ENCODE results near the gene MARCO.

GRCh38 chr2:118980573-118980972, 38.6 kb downstream of the MARCO start:
- TF ChIP-seq, protein P1, sequence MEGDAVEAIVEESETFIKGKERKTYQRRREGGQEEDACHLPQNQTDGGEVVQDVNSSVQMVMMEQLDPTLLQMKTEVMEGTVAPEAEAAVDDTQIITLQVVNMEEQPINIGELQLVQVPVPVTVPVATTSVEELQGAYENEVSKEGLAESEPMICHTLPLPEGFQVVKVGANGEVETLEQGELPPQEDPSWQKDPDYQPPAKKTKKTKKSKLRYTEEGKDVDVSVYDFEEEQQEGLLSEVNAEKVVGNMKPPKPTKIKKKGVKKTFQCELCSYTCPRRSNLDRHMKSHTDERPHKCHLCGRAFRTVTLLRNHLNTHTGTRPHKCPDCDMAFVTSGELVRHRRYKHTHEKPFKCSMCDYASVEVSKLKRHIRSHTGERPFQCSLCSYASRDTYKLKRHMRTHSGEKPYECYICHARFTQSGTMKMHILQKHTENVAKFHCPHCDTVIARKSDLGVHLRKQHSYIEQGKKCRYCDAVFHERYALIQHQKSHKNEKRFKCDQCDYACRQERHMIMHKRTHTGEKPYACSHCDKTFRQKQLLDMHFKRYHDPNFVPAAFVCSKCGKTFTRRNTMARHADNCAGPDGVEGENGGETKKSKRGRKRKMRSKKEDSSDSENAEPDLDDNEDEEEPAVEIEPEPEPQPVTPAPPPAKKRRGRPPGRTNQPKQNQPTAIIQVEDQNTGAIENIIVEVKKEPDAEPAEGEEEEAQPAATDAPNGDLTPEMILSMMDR (IDR thresholded peaks at IDR 0.05), result no peak
- TF ChIP-seq EP300 (IDR thresholded peaks at IDR 0.05; ENCODE audit: borderline replicate concordance in 1 of 2, low read depth in 1 of 2, low read length in 1 of 2), result no peak
- TF ChIP-seq, protein P2, sequence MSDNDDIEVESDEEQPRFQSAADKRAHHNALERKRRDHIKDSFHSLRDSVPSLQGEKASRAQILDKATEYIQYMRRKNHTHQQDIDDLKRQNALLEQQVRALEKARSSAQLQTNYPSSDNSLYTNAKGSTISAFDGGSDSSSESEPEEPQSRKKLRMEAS (IDR thresholded peaks at IDR 0.05; ENCODE audit: low read depth), result no peak
- TF ChIP-seq USF2 (IDR thresholded peaks at IDR 0.05; ENCODE audit: borderline replicate concordance, low read depth, low read length), result no peak
- no peak for TF ChIP-seq FOXM1 (IDR thresholded peaks at IDR 0.05; ENCODE audit: low read depth)
- TF ChIP-seq, protein P3, sequence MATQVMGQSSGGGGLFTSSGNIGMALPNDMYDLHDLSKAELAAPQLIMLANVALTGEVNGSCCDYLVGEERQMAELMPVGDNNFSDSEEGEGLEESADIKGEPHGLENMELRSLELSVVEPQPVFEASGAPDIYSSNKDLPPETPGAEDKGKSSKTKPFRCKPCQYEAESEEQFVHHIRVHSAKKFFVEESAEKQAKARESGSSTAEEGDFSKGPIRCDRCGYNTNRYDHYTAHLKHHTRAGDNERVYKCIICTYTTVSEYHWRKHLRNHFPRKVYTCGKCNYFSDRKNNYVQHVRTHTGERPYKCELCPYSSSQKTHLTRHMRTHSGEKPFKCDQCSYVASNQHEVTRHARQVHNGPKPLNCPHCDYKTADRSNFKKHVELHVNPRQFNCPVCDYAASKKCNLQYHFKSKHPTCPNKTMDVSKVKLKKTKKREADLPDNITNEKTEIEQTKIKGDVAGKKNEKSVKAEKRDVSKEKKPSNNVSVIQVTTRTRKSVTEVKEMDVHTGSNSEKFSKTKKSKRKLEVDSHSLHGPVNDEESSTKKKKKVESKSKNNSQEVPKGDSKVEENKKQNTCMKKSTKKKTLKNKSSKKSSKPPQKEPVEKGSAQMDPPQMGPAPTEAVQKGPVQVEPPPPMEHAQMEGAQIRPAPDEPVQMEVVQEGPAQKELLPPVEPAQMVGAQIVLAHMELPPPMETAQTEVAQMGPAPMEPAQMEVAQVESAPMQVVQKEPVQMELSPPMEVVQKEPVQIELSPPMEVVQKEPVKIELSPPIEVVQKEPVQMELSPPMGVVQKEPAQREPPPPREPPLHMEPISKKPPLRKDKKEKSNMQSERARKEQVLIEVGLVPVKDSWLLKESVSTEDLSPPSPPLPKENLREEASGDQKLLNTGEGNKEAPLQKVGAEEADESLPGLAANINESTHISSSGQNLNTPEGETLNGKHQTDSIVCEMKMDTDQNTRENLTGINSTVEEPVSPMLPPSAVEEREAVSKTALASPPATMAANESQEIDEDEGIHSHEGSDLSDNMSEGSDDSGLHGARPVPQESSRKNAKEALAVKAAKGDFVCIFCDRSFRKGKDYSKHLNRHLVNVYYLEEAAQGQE (IDR thresholded peaks at IDR 0.05; ENCODE audit: low read depth, low read length), result no peak
- no peak for TF ChIP-seq RCOR1 (IDR thresholded peaks at IDR 0.05; ENCODE audit: low read length)
- no peak for TF ChIP-seq EZH2phosphoT487 (IDR thresholded peaks at IDR 0.05; ENCODE audit: borderline replicate concordance, low read depth)
- no peak for TF ChIP-seq POLR2AphosphoS5 (IDR thresholded peaks at IDR 0.05; ENCODE audit: low read depth, low read length)
- no peak for TF ChIP-seq ELF1 (IDR thresholded peaks at IDR 0.05)
- TF ChIP-seq NFIC (IDR thresholded peaks at IDR 0.05; ENCODE audit: borderline replicate concordance), result no peak
- no peak for TF ChIP-seq IRF3 (IDR thresholded peaks at IDR 0.05; ENCODE audit: low read depth, low read length)
- no peak for TF ChIP-seq YY1 (IDR thresholded peaks at IDR 0.05; ENCODE audit: low read depth)

Measured in SK-N-SH (cell line).